Ishikawa (cell line): ENCODE measurements around the gene ERBB4.

Source experiments
- CEBPB ChIP-seq: IDR thresholded peaks from 2 replicates; pipeline ENCODE4 v1.6.1; 2012
- CREB1 ChIP-seq: IDR thresholded peaks from 2 replicates; pipeline ENCODE4 v1.6.1; 2012; ENCODE audit warnings: low read depth
- EGR1 ChIP-seq: IDR thresholded peaks from 2 replicates; pipeline ENCODE4 v1.6.1; 2012
- EP300 ChIP-seq: IDR thresholded peaks from 2 replicates; pipeline ENCODE4 v1.6.1; 2012; ENCODE audit warnings: borderline replicate concordance
- FOXM1 ChIP-seq: IDR thresholded peaks from 2 replicates; pipeline ENCODE4 v1.6.1; 2012; ENCODE audit warnings: low read depth, borderline replicate concordance
- NFIC ChIP-seq: IDR thresholded peaks from 2 replicates; pipeline ENCODE4 v1.6.1; 2012
- RAD21 ChIP-seq: IDR thresholded peaks from 2 replicates; pipeline ENCODE4 v1.6.1; 2012; ENCODE audit warnings: low read depth
- TAF1 ChIP-seq: IDR thresholded peaks from 2 replicates; pipeline ENCODE4 v1.6.1; 2012; ENCODE audit warnings: low read depth, mild to moderate bottlenecking
- TCF12 ChIP-seq: IDR thresholded peaks from 2 replicates; pipeline ENCODE4 v1.6.1; 2012; ENCODE audit warnings: low read depth
- TEAD4 ChIP-seq: IDR thresholded peaks from 2 replicates; pipeline ENCODE4 v1.6.1; 2012
- YY1 ChIP-seq: IDR thresholded peaks from 2 replicates; pipeline ENCODE4 v1.6.1; 2012; ENCODE audit warnings: low read depth
- ZBTB7A ChIP-seq: IDR thresholded peaks from 2 replicates; pipeline ENCODE4 v1.6.1; 2012; ENCODE audit warnings: low read depth
- TF ChIP-seq, protein P1 (sequence below): IDR thresholded peaks from 2 replicates; pipeline ENCODE4 v1.6.1; 2012; ENCODE audit warnings: low read depth, mild to moderate bottlenecking
- TF ChIP-seq, protein P2 (sequence below): IDR thresholded peaks from 2 replicates; pipeline ENCODE4 v1.6.1; 2012
- TF ChIP-seq, protein P3 (sequence below): IDR thresholded peaks from 2 replicates; pipeline ENCODE4 v1.6.1; 2012

ERBB4 gene

DNA sequence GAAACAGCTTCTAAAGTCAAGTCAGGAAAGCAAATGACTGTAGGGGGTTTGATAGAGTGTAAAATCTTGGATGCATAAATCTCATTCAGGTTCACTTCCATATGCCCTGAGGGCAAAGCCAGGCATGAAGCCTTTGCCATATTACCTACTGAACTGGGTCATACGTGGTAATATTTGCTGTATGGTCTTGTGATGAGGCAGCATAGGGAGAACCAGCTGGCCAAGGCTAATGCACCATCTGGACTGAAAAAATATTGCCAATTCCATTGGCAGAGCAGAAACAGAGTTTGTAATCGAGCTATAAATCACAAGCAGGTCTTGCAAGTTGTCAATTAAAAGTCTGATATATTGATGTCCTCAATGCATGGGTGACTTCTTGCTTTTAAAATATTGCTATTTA lies 243.8 kb downstream of the ERBB4 start:
- TF ChIP-seq RAD21 (no peak), EP300 (no peak), TEAD4 (no peak), ZBTB7A (no peak), EGR1 (no peak), TAF1 (no peak), FOXM1 (no peak), NFIC (no peak), CREB1 (no peak), TCF12 (no peak), YY1 (no peak), CEBPB (no peak)
- TF ChIP-seq, protein P1, sequence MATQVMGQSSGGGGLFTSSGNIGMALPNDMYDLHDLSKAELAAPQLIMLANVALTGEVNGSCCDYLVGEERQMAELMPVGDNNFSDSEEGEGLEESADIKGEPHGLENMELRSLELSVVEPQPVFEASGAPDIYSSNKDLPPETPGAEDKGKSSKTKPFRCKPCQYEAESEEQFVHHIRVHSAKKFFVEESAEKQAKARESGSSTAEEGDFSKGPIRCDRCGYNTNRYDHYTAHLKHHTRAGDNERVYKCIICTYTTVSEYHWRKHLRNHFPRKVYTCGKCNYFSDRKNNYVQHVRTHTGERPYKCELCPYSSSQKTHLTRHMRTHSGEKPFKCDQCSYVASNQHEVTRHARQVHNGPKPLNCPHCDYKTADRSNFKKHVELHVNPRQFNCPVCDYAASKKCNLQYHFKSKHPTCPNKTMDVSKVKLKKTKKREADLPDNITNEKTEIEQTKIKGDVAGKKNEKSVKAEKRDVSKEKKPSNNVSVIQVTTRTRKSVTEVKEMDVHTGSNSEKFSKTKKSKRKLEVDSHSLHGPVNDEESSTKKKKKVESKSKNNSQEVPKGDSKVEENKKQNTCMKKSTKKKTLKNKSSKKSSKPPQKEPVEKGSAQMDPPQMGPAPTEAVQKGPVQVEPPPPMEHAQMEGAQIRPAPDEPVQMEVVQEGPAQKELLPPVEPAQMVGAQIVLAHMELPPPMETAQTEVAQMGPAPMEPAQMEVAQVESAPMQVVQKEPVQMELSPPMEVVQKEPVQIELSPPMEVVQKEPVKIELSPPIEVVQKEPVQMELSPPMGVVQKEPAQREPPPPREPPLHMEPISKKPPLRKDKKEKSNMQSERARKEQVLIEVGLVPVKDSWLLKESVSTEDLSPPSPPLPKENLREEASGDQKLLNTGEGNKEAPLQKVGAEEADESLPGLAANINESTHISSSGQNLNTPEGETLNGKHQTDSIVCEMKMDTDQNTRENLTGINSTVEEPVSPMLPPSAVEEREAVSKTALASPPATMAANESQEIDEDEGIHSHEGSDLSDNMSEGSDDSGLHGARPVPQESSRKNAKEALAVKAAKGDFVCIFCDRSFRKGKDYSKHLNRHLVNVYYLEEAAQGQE, result no peak
- TF ChIP-seq, protein P2, sequence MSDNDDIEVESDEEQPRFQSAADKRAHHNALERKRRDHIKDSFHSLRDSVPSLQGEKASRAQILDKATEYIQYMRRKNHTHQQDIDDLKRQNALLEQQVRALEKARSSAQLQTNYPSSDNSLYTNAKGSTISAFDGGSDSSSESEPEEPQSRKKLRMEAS, result no peak
- TF ChIP-seq, protein P3, sequence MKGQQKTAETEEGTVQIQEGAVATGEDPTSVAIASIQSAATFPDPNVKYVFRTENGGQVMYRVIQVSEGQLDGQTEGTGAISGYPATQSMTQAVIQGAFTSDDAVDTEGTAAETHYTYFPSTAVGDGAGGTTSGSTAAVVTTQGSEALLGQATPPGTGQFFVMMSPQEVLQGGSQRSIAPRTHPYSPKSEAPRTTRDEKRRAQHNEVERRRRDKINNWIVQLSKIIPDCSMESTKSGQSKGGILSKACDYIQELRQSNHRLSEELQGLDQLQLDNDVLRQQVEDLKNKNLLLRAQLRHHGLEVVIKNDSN, result no peak

DNA sequence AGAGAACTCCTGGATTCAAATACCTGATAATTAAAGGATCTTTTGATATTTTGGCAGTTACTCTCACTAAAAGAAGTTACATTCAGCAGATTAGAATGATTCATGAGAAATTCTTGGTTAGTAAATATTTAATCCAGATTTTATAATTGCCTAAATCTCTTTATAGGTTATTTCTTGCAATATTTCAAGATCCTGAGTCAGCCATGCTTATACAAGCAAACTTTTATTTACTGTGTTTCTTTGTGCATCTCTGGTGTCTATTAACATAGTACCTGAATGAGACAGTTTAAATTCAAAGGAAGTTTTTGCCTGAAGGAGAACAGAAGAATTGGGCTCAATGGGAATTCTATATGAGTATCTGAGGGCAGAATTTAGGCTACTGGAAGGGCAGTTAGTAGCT lies 249.3 kb downstream of the ERBB4 start:
- no peak for TF ChIP-seq NFIC

DNA sequence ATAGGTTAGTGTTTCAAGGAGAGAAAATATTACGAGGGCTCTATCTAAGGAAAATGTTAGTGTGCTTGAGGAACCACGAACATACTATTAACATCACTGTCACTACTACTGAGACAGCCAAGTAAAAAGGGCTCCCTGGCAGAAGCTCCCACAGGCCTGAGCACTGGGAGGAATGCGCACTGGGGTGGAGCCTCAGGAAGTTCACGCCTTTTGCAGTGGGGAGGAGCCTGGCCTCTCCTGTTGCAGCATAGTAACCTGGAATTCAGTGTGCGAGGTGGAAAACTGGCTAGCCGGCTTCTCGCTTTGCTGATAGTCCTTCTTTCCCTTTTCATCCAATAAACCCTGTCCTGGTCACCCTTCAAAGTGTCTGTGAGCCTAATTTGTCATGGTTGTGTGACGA lies 250.3 kb downstream of the ERBB4 start:
- TF ChIP-seq TCF12 (no peak), FOXM1 (no peak), TAF1 (no peak), CREB1 (no peak), RAD21 (no peak)
- TF ChIP-seq, protein P3, result no peak
- TF ChIP-seq, protein P2, result no peak

DNA sequence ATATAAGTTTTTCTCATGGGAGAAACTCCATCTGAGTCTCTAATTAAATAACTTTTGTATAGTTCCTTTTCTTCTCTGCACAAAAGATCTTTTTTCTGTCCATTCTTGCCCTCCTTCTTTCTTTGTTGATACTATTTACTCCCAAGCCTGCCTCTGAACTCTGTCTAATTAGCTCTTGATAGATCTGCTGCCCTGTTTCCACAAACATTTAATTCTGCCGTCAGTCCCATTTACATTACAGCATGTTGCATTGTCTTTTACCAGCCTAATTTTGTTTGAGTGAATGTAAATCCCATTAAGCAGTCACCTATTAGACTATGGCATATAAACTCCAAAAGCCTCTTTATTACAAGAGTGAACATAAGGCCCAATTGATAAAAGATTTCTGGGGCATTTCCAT lies 254.4 kb downstream of the ERBB4 start:
- TF ChIP-seq TCF12 (no peak), YY1 (no peak), FOXM1 (no peak), TAF1 (no peak), NFIC (no peak), EGR1 (no peak), RAD21 (no peak), CREB1 (no peak), CEBPB (no peak), TEAD4 (no peak), ZBTB7A (no peak)
- TF ChIP-seq, protein P2, result no peak
- TF ChIP-seq, protein P1, result no peak
- TF ChIP-seq, protein P3, result no peak

DNA sequence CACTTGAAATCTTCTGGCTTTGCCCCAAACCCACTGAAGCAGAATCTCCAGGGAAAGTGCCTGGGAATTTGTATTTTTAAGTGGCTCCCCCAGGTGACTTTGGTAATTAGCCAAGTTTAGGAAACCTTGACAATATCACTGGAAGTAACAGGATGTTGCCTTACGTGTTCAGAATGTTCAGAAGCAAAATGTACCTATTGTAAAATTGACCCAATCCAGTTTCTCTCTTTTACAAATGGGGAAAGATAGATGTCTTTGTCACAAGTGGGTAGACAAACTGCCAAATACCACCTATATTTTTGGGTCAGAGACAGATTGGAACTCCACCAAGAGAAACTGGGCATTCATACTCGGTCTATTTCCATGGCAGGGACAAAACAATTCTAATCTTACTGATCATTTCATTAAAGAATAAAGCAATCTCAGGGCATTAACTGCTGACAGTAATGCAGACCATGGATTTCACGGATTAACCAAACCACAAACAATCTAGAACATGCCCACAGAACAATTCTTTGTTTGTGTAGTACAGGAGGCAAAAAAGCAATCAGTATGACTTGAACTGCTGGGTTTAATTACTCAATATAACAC lies 255.8 kb downstream of the ERBB4 start:
- TF ChIP-seq NFIC, result peak; percentile 76
- TF ChIP-seq CEBPB, result no peak

DNA sequence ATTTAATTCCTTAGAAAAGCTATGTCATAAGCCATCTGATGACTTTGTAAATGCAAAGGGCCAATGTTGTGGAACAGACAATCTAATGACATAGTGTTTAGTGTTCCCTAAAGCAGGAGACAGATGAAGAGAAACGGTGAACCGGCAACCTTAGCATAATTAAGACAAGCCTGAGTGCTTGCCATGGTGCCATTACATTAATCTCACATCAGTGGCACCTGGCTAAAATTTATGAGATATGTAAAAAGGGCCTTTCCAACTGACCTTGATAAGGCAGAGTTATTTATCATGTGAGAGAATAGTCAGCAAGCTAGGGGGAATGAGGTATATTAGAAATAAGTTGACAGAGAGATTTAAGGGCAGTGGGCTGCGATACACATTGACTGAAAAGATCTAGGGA lies 261.8 kb downstream of the ERBB4 start:
- TF ChIP-seq EP300 (no peak), CEBPB (no peak), FOXM1 (no peak), RAD21 (no peak), TCF12 (no peak), TEAD4 (no peak), TAF1 (no peak), NFIC (no peak), EGR1 (no peak), ZBTB7A (no peak), YY1 (no peak), CREB1 (no peak)
- TF ChIP-seq, protein P2, result no peak
- TF ChIP-seq, protein P3, result no peak
- TF ChIP-seq, protein P1, result no peak
